Mesenchymal stem cell (in vitro differentiated cells and primary cell): ENCODE data around the gene ACADS.

Experiments
- DNase-seq: peaks from one replicate; pipeline ENCODE4 v3.0.0-alpha.2; 2013
- H2AFZ ChIP-seq: one replicate; pipeline ENCODE4 v1.6.1; 2013; ENCODE audit warnings: low read depth, mild to moderate bottlenecking, control low read depth, inconsistent platforms, low read length, moderate library complexity
- H2AK5ac ChIP-seq: 2 replicates; pipeline ENCODE4 v1.6.1; 2013; ENCODE audit warnings: low read length, moderate library complexity, mild to moderate bottlenecking, inconsistent platforms; ENCODE audit not compliant: severe bottlenecking
- H2BK120ac ChIP-seq: one replicate; pipeline ENCODE4 v1.6.1; 2013; ENCODE audit warnings: low read depth, mild to moderate bottlenecking, inconsistent platforms, low read length, moderate library complexity
- H2BK12ac ChIP-seq, 2 experiments: one replicate each; pipeline ENCODE4 v1.6.1; 2013; ENCODE audit warnings: inconsistent platforms in 2 of 2, low read length in 2 of 2, mild to moderate bottlenecking in 2 of 2, moderate library complexity in 2 of 2, control low read depth in 1 of 2
- H2BK15ac ChIP-seq: one replicate; pipeline ENCODE4 v1.6.1; 2013; ENCODE audit warnings: mild to moderate bottlenecking, low read depth, inconsistent platforms; ENCODE audit not compliant: poor library complexity, severe bottlenecking
- H2BK5ac ChIP-seq: 2 replicates; pipeline ENCODE4 v1.6.1; 2013; ENCODE audit warnings: low read depth, mild to moderate bottlenecking, low read length, control low read depth, inconsistent platforms; ENCODE audit not compliant: poor library complexity, severe bottlenecking
- H3K14ac ChIP-seq, 2 experiments: one replicate each; pipeline ENCODE4 v1.6.1; 2013; ENCODE audit warnings: inconsistent platforms in 2 of 2, low read length in 2 of 2, control low read depth in 1 of 2, mild to moderate bottlenecking in 1 of 2, moderate library complexity in 1 of 2
- H3K18ac ChIP-seq, 2 experiments: one replicate each; pipeline ENCODE4 v1.6.1; 2013; ENCODE audit warnings: inconsistent platforms in 2 of 2, low read length in 2 of 2, control low read depth in 1 of 2, low read depth in 1 of 2, mild to moderate bottlenecking in 1 of 2
- H3K23ac ChIP-seq, 2 experiments: one replicate each; pipeline ENCODE4 v1.6.1; 2013; ENCODE audit warnings: inconsistent platforms in 2 of 2, low read length in 2 of 2, mild to moderate bottlenecking in 2 of 2, moderate library complexity in 2 of 2, control low read depth in 1 of 2
- H3K27ac ChIP-seq: 2 replicates; pipeline ENCODE4 v1.5.1; 2013; ENCODE audit warnings: mild to moderate bottlenecking, moderate library complexity, low read length, control low read depth, inconsistent platforms; ENCODE audit not compliant: poor library complexity, severe bottlenecking
- H3K27me3 ChIP-seq, 2 experiments: 2 replicates each; pipeline versions ENCODE4 v1.6.1 to v1.7.0; 2013; ENCODE audit warnings: low read length in 2 of 2, mild to moderate bottlenecking in 2 of 2, moderate library complexity in 2 of 2, control low read depth in 1 of 2, inconsistent platforms in 1 of 2; ENCODE audit not compliant: control insufficient read depth in 1 of 2, insufficient read depth in 1 of 2
- H3K36me3 ChIP-seq, 2 experiments: 2 replicates each; pipeline versions ENCODE4 v1.6.1 to v1.7.0; 2013; ENCODE audit warnings: low read length in 2 of 2, control low read depth in 1 of 2, inconsistent platforms in 1 of 2, low read depth in 1 of 2, mild to moderate bottlenecking in 1 of 2; ENCODE audit not compliant: insufficient read depth in 2 of 2, control insufficient read depth in 1 of 2
- H3K4ac ChIP-seq, 2 experiments: one replicate each; pipeline ENCODE4 v1.6.1; 2013; ENCODE audit warnings: inconsistent platforms in 2 of 2, low read length in 2 of 2, mild to moderate bottlenecking in 2 of 2, moderate library complexity in 2 of 2, control low read depth in 1 of 2, low read depth in 1 of 2
- H3K4me1 ChIP-seq: 2 replicates; pipeline ENCODE4 v1.6.1; 2013; ENCODE audit warnings: low read depth, low read length, control low read depth; ENCODE audit not compliant: control insufficient read depth, insufficient read depth
- H3K4me2 ChIP-seq: 2 replicates; pipeline ENCODE4 v1.6.1; 2013; ENCODE audit warnings: low read length, mild to moderate bottlenecking, inconsistent platforms; ENCODE audit not compliant: poor library complexity, severe bottlenecking
- H3K4me3 ChIP-seq, 2 experiments: 2 replicates each; pipeline versions ENCODE4 v1.5.1 to v1.7.0; 2013; ENCODE audit warnings: low read length in 2 of 2, mild to moderate bottlenecking in 2 of 2, control low read depth in 1 of 2, low read depth in 1 of 2; ENCODE audit not compliant: insufficient read depth in 1 of 2
- H3K79me1 ChIP-seq: replicated peaks from 2 replicates; pipeline ENCODE4 v1.6.1; 2013; ENCODE audit warnings: mild to moderate bottlenecking, control low read depth, low read length, inconsistent platforms; ENCODE audit not compliant: poor library complexity, severe bottlenecking
- H3K9ac ChIP-seq: 2 replicates; pipeline ENCODE4 v1.7.0; 2013; ENCODE audit warnings: mild to moderate bottlenecking, low read length, moderate library complexity
- H3K9me3 ChIP-seq: 2 replicates; pipeline ENCODE4 v1.7.0; 2013; ENCODE audit warnings: mild to moderate bottlenecking, low read length; ENCODE audit not compliant: control insufficient read depth
- H4K8ac ChIP-seq: one replicate; pipeline ENCODE4 v1.6.1; 2013; ENCODE audit warnings: inconsistent platforms, mild to moderate bottlenecking, low read length, moderate library complexity
- H4K91ac ChIP-seq: one replicate; pipeline ENCODE4 v1.6.1; 2013; ENCODE audit warnings: mild to moderate bottlenecking, low read length, inconsistent platforms
- WGBS: methylation state at CpG from one replicate; pipeline ENCODE4 v1.1.7; 2013; ENCODE audit warnings: mixed read lengths; 5-methylcytosine and 5-hydroxymethylcytosine counted together

The ACADS gene

GRCh38 chr12:120718055-120718454 lies 7.6 kb upstream of the ACADS start:
- no peak overlapping the region for H3K18ac ChIP-seq
- H3K9ac ChIP-seq = no peak overlapping the region

GRCh38 chr12:120719072-120719471 lies 6.6 kb upstream of the ACADS start:
- Histone ChIP-seq H3K4me1 (peaks cover 12% of the 10 kb centered on the region), H2AK5ac (no peak overlapping the region), H3K9ac (peak overlapping the region; percentile 30), H3K79me1 (peaks cover 34% of the 10 kb centered on the region), H3K4ac (no peak overlapping the region), H3K36me3 (peaks cover 63 to 88% of the 10 kb centered on the region in 2 experiments), H2BK120ac (no peak overlapping the region), H3K14ac (no peak overlapping the region), H3K18ac (no peak overlapping the region), H2BK12ac (no peak overlapping the region), H3K4me2 (no peak overlapping the region), H2BK15ac (no peak overlapping the region), H4K91ac (no peak overlapping the region), H2BK5ac (no peak overlapping the region), H3K27ac (peak overlapping the region; percentile 45), H3K23ac (no peak overlapping the region), H3K4me3 (peak overlapping the region in 1 of 2 experiments; percentile 23), H2AFZ (no peak overlapping the region), H3K27me3 (no peaks in the 10 kb centered on the region), H3K9me3 (no peaks in the 10 kb centered on the region), H4K8ac (no peak overlapping the region)
- DNase-seq = no peak
- 97% methylated on average over 2 of the region's 2 CpGs for WGBS

More at GRCh38 chr12:120718055-120718454, 7.6 kb upstream of the ACADS start:
- H2BK15ac ChIP-seq = no peak overlapping the region
- H3K23ac ChIP-seq = no peak overlapping the region
- DNase-seq = no peak
- H2BK120ac ChIP-seq = no peak overlapping the region
- H3K79me1 ChIP-seq = peaks cover 39% of the 10 kb centered on the region
- no peak overlapping the region for H3K27ac ChIP-seq
- H3K4me2 ChIP-seq = no peak overlapping the region
- no peak overlapping the region for H2AK5ac ChIP-seq
- H4K8ac ChIP-seq = no peak overlapping the region
- H3K27me3 ChIP-seq = no peaks in the 10 kb centered on the region
- peaks cover 12% of the 10 kb centered on the region for H3K4me1 ChIP-seq
- no peak overlapping the region for H2BK12ac ChIP-seq
- WGBS = 95% methylated on average over 9 of the region's 9 CpGs
- H2AFZ ChIP-seq = no peak overlapping the region
- no peak overlapping the region for H3K14ac ChIP-seq
- no peak overlapping the region for H3K4ac ChIP-seq
- no peak overlapping the region for H4K91ac ChIP-seq
- H3K36me3 ChIP-seq = peaks cover 65 to 87% of the 10 kb centered on the region in 2 experiments
- no peaks in the 10 kb centered on the region for H3K9me3 ChIP-seq
- no peak overlapping the region for H2BK5ac ChIP-seq
- H3K4me3 ChIP-seq = no peak overlapping the region

DNA sequence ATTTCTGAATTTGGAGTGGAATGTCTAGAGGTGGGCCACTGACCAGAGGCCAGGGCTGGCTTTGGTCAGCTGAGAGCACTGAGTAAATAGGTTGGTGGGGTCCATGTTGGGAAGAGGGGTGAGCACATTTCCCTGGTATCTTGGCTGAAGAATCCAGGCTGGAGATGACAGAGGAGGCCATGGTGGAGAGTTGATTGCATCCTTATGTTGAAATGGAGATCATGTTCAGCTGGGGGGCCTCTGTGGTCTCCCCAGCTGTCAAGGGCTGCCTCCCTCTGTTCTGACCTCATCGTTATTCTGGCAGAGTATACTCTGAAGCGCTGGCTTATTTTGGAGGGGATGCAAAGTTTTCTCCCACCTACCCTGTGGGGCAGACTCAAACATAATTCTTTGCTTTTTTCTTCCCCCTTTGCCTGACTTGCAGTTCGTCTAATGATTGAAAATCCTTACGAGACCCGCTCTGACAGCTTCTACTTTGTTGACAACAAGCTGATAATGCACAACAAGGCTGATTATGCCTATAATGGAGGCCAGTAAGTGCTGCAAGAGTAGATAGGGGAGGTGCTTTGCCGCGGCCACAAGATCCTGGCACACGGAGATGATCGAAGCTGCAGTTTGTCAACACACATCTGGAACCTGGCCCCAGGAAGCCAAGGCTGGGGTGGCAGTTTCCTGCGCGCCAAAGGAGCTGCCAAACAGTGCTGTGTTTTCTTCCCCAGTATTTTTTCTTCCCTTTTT lies 6.0 kb upstream of the ACADS start:
- Histone ChIP-seq H4K91ac (no peak overlapping the region), H3K79me1 (peaks cover 31% of the 10 kb centered on the region), H3K4me3 (peak overlapping the region in 1 of 2 experiments; percentile 23), H2BK15ac (no peak overlapping the region), H3K23ac (no peak overlapping the region), H3K14ac (no peak overlapping the region), H2AK5ac (no peak overlapping the region), H3K4ac (no peak overlapping the region), H3K27ac (peak overlapping the region; percentile 45), H3K27me3 (no peaks in the 10 kb centered on the region), H3K36me3 (peaks cover 59 to 88% of the 10 kb centered on the region in 2 experiments), H3K9me3 (no peaks in the 10 kb centered on the region), H2BK5ac (no peak overlapping the region), H3K4me2 (no peak overlapping the region), H3K9ac (peak overlapping the region; percentile 4), H2BK12ac (no peak overlapping the region), H2BK120ac (no peak overlapping the region), H2AFZ (no peak overlapping the region), H3K18ac (no peak overlapping the region), H3K4me1 (peaks cover 12% of the 10 kb centered on the region), H4K8ac (no peak overlapping the region)
- 96% methylated on average over 11 of the region's 11 CpGs for WGBS
- DNase-seq = no peak

DNA sequence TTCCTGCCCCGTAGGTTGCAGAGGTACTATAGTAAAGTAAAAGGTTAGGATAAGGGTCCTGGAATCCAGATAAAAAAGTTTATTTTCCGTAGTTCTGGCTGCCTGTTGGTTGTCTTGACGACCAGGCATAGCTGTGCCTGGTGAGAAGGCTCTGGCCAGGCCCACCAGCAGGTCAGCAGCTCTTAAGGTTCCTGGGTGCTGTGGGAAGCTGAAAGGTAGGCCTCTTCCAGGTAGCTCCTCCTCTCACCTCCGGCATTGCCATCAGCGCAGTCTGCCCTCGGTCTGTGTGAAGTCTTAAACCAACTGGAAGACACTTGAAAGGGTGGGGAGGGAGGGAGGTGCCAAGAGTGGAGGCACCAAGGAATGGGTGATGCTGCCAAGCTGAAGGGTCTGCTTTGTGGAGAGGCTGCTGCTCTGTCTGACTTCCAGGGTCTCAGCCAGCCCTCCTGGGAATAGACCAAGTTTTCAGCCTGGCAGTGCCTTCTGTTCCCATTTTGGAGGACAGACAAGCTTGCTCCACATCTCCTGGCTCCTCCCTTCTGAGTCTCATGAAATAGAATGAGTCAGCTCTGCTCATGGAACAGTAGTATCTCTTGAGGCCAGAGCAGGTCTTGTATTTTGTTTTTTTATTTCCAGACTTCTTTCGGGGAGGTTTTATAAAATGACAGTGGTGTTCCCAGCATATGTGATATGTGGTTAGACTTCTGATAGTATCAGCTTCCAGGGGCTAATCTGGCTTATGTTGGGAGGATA lies 5.2 kb upstream of the ACADS start:
- H4K91ac ChIP-seq = no peak overlapping the region
- H3K4me3 ChIP-seq = no peak overlapping the region
- no peak overlapping the region for H4K8ac ChIP-seq
- H3K18ac ChIP-seq = no peak overlapping the region
- H3K36me3 ChIP-seq = peaks cover 55 to 81% of the 10 kb centered on the region in 2 experiments
- peaks cover 27% of the 10 kb centered on the region for H3K79me1 ChIP-seq
- no peaks in the 10 kb centered on the region for H3K27me3 ChIP-seq
- no peak overlapping the region for H2BK120ac ChIP-seq
- no peak overlapping the region for H2BK5ac ChIP-seq
- no peak overlapping the region for H3K14ac ChIP-seq
- H2AFZ ChIP-seq = no peak overlapping the region
- peaks cover 19% of the 10 kb centered on the region for H3K4me1 ChIP-seq
- no peak overlapping the region for H2AK5ac ChIP-seq
- no peak overlapping the region for H2BK12ac ChIP-seq
- peak; percentile 65 for DNase-seq
- 94% methylated on average over 7 of the region's 7 CpGs for WGBS
- no peak overlapping the region for H3K23ac ChIP-seq
- no peaks in the 10 kb centered on the region for H3K9me3 ChIP-seq
- H3K4ac ChIP-seq = no peak overlapping the region
- H3K4me2 ChIP-seq = no peak overlapping the region
- no peak overlapping the region for H2BK15ac ChIP-seq
- H3K27ac ChIP-seq = no peak overlapping the region
- H3K9ac ChIP-seq = peak overlapping the region; percentile 37
